DOHH2 (cell line): ENCODE data around the gene SRD5A1.

ENCODE experiments used
- EZH2phosphoT487 ChIP-seq: fragments of 200-600 bp; sonication (generic); IDR thresholded peaks from 2 replicates; pipeline ENCODE4 v1.6.1; 2017; ENCODE audit warnings: borderline replicate concordance, mild to moderate bottlenecking, antibody characterized with exemption, low read length, moderate library complexity, mixed read lengths
- TF ChIP-seq, protein P1 (sequence below): fragments of 200-600 bp; sonication (generic); IDR thresholded peaks from one replicate; pipeline ENCODE4 v1.5.1; 2014; ENCODE audit warnings: antibody characterized with exemption, mild to moderate bottlenecking, low read depth, low read length; ENCODE audit not compliant: poor library complexity, severe bottlenecking

DNA sequence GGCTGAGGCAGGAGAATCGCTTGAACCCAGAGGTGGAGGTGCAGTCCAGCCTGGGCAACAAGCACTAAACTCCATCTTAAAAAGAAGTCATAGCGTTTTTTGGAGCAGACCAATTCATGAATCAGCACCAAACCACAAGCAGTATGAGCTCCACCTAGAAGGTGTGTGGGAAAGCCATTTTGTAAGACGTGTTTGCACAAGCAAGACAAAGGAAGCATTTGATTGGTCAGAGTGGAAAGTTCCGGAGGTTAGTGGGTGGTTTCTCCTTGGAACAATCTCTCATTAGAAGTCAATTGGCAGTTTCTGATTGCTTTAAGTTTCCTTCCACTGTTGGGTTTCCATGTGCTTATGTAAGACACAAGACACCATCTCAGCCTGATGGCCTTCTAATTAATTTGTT lies 5.0 kb downstream of the SRD5A1 start:
- TF ChIP-seq, protein P1, sequence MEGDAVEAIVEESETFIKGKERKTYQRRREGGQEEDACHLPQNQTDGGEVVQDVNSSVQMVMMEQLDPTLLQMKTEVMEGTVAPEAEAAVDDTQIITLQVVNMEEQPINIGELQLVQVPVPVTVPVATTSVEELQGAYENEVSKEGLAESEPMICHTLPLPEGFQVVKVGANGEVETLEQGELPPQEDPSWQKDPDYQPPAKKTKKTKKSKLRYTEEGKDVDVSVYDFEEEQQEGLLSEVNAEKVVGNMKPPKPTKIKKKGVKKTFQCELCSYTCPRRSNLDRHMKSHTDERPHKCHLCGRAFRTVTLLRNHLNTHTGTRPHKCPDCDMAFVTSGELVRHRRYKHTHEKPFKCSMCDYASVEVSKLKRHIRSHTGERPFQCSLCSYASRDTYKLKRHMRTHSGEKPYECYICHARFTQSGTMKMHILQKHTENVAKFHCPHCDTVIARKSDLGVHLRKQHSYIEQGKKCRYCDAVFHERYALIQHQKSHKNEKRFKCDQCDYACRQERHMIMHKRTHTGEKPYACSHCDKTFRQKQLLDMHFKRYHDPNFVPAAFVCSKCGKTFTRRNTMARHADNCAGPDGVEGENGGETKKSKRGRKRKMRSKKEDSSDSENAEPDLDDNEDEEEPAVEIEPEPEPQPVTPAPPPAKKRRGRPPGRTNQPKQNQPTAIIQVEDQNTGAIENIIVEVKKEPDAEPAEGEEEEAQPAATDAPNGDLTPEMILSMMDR, result no peak
- no peak for TF ChIP-seq EZH2phosphoT487
